Measurements from ENCODE around the gene TAF11.
"Not testable (repeated sequence)": the region's sequence is repeated elsewhere in the genome, so short reads cannot be mapped to it uniquely, and the experiment has no call there.

The TAF11 gene

GRCh38 chr6:34904990-34905613, 17.3 kb upstream of the TAF11 start:
- no peak for DNase-seq (ENCODE audit: low read depth)

- DNase-seq (ENCODE audit: low read depth), result no peak
These were observed 14.1 kb upstream of the TAF11 start for GRCh38 chr6:34901930-34902329.

GRCh38 chr6:34900321-34901031, 12.6 kb upstream of the TAF11 start:
- DNase-seq (ENCODE audit: low read depth), result no peak

GRCh38 chr6:34899748-34900147, 11.9 kb upstream of the TAF11 start:
- not testable (repeated sequence) for DNase-seq (ENCODE audit: low read depth)

GRCh38 chr6:34897716-34898115, 9.9 kb upstream of the TAF11 start:
- no peak for DNase-seq (ENCODE audit: low read depth)

- DNase-seq (ENCODE audit: low read depth), result no peak
These were observed 9.3 kb upstream of the TAF11 start for GRCh38 chr6:34897130-34897529.

- no peak for DNase-seq (ENCODE audit: low read depth)
These were observed 6.9 kb upstream of the TAF11 start for GRCh38 chr6:34894693-34895092.

GRCh38 chr6:34891296-34891695, 3.5 kb upstream of the TAF11 start:
- DNase-seq (ENCODE audit: low read depth), result no peak

- DNase-seq (ENCODE audit: low read depth), result no peak
These were observed 2.7 kb upstream of the TAF11 start for GRCh38 chr6:34890533-34890925.

GRCh38 chr6:34888874-34889555, 1.2 kb upstream of the TAF11 start, which contains the start of gene ANKS1A:
TSS of gene ANKS1A (plus strand) at chr6:34889255. CDS start at chr6:34889403, 148 bp downstream.
- DNase-seq (ENCODE audit: low read depth), result peak; percentile 58

GRCh38 chr6:34888514-34888856, 643 bp upstream of the TAF11 start:
- no peak for DNase-seq (ENCODE audit: low read depth)

- DNase-seq (ENCODE audit: low read depth), result not testable (repeated sequence)
These were observed 2.0 kb downstream of the TAF11 start for GRCh38 chr6:34885837-34886236.

GRCh38 chr6:34884996-34885395, 2.8 kb downstream of the TAF11 start:
- no peak for DNase-seq (ENCODE audit: low read depth)

- not testable (repeated sequence) for DNase-seq (ENCODE audit: low read depth)
These were observed 3.8 kb downstream of the TAF11 start for GRCh38 chr6:34884073-34884472.

- DNase-seq (ENCODE audit: low read depth), result no peak
These were observed 9.9 kb downstream of the TAF11 start for GRCh38 chr6:34877869-34878485.

- no peak for DNase-seq (ENCODE audit: low read depth)
These were observed 10.6 kb downstream of the TAF11 start for GRCh38 chr6:34877259-34877658.

- DNase-seq (ENCODE audit: low read depth), result no peak
These were observed 11.4 kb downstream of the TAF11 start for GRCh38 chr6:34876472-34876871.

GRCh38 chr6:34875292-34876213, 12.3 kb downstream of the TAF11 start:
- DNase-seq (ENCODE audit: low read depth), result no peak

- DNase-seq (ENCODE audit: low read depth), result no peak
These were observed 15.5 kb downstream of the TAF11 start for GRCh38 chr6:34872332-34872731.

- no peak for DNase-seq (ENCODE audit: low read depth)
These were observed 16.0 kb downstream of the TAF11 start for GRCh38 chr6:34871853-34872252.

GRCh38 chr6:34867484-34867883, 20.4 kb downstream of the TAF11 start:
- DNase-seq (ENCODE audit: low read depth), result no peak

- no peak for DNase-seq (ENCODE audit: low read depth)
These were observed 21.3 kb downstream of the TAF11 start for GRCh38 chr6:34866509-34866908.
